Measurements from ENCODE around the gene RHO. TPM values are rescaled to one million over a fixed set of nuclear protein-coding genes. Genes with fewer than 3 reads are reported as not detected.
"Not testable (repeated sequence)": the region's sequence is repeated elsewhere in the genome, so short reads cannot be mapped to it uniquely, and the experiment has no call there.

Gene RHO
- total RNA-seq, 1 donor from 2014 or later, result not detected

GRCh38 chr3:129543156-129543790, 14.8 kb downstream of the RHO start, which contains the start of gene H1-8:
Gene H1-8 (plus strand): TSS chr3:129543175. CDS start chr3:129543219, 44 bp downstream.
- no peak for TF ChIP-seq CTCF (IDR thresholded peaks at IDR 0.05; ENCODE audit: insufficient read depth, low read length, severe bottlenecking)
- no peak for DNase-seq (ENCODE audit: low read depth)
- Histone ChIP-seq H3K4me3 (ENCODE audit: low read depth, low read length) (no peak within 1 kb of the TSS), H3K36me3 (ENCODE audit: control insufficient read depth, insufficient read depth, low read length) (no peaks in the 10 kb centered on the region), H3K27me3 (ENCODE audit: control insufficient read depth, insufficient read depth, low read length) (peaks cover 3% of the 10 kb centered on the region)
- FAIRE-seq, result no peak

GRCh38 chr3:129543999-129544398, 15.6 kb downstream of the RHO start:
- no peak for TF ChIP-seq CTCF (IDR thresholded peaks at IDR 0.05; ENCODE audit: insufficient read depth, low read length, severe bottlenecking)
- DNase-seq (ENCODE audit: low read depth) (no peak), FAIRE-seq (peak; percentile 36)
- Histone ChIP-seq H3K4me3 (ENCODE audit: low read depth, low read length) (no peak overlapping the region), H3K27me3 (ENCODE audit: control insufficient read depth, insufficient read depth, low read length) (peaks cover 3% of the 10 kb centered on the region), H3K36me3 (ENCODE audit: control insufficient read depth, insufficient read depth, low read length) (no peaks in the 10 kb centered on the region)

GRCh38 chr3:129545951-129546350, 17.5 kb downstream of the RHO start:
- H3K36me3 ChIP-seq (ENCODE audit: control insufficient read depth, insufficient read depth, low read length); H3K4me3 ChIP-seq (ENCODE audit: low read depth, low read length); DNase-seq (ENCODE audit: low read depth); FAIRE-seq; H3K27me3 ChIP-seq (ENCODE audit: control insufficient read depth, insufficient read depth, low read length): not testable (repeated sequence)

GRCh38 chr3:129547241-129547640, 18.8 kb downstream of the RHO start:
- TF ChIP-seq CTCF (IDR thresholded peaks at IDR 0.05; ENCODE audit: insufficient read depth, low read length, severe bottlenecking), result no peak
- FAIRE-seq (no peak), DNase-seq (ENCODE audit: low read depth) (no peak)
- no peak overlapping the region for H3K4me3 ChIP-seq (ENCODE audit: low read depth, low read length)
- no peaks in the 10 kb centered on the region for H3K36me3 ChIP-seq (ENCODE audit: control insufficient read depth, insufficient read depth, low read length)
- peaks cover 3% of the 10 kb centered on the region for H3K27me3 ChIP-seq (ENCODE audit: control insufficient read depth, insufficient read depth, low read length)

- Histone ChIP-seq H3K36me3 (ENCODE audit: control insufficient read depth, insufficient read depth, low read length) (no peaks in the 10 kb centered on the region), H3K4me3 (ENCODE audit: low read depth, low read length) (no peak overlapping the region), H3K27me3 (ENCODE audit: control insufficient read depth, insufficient read depth, low read length) (peaks cover 2% of the 10 kb centered on the region)
- FAIRE-seq (no peak), DNase-seq (ENCODE audit: low read depth) (no peak)
- TF ChIP-seq CTCF (IDR thresholded peaks at IDR 0.05; ENCODE audit: insufficient read depth, low read length, severe bottlenecking), result no peak
Observed at GRCh38 chr3:129548104-129548965, 19.9 kb downstream of the RHO start.

- Histone ChIP-seq H3K4me3 (ENCODE audit: low read depth, low read length) (no peak overlapping the region), H3K27me3 (ENCODE audit: control insufficient read depth, insufficient read depth, low read length) (no peaks in the 10 kb centered on the region), H3K36me3 (ENCODE audit: control insufficient read depth, insufficient read depth, low read length) (no peaks in the 10 kb centered on the region)
- no peak for TF ChIP-seq CTCF (IDR thresholded peaks at IDR 0.05; ENCODE audit: insufficient read depth, low read length, severe bottlenecking)
- FAIRE-seq (no peak), DNase-seq (ENCODE audit: low read depth) (peak; percentile 80)
Observed at GRCh38 chr3:129549006-129549800, 20.8 kb downstream of the RHO start.

Measured in bronchial epithelial cell (primary cell).